Measurements from ENCODE around the gene CLDND2. TPM values are rescaled to one million over a fixed set of nuclear protein-coding genes. Genes with fewer than 3 reads are reported as not detected.
A peak's percentile ranks its signal among the peaks of the same experiment; 100 is the strongest.

The CLDND2 gene
- total and polyA plus RNA-seq, 2 of the 8 experiments (the other 6 are each of a cell fraction or from before 2014, with no cell fraction given): 0.21 to 0.56 TPM

DNA sequence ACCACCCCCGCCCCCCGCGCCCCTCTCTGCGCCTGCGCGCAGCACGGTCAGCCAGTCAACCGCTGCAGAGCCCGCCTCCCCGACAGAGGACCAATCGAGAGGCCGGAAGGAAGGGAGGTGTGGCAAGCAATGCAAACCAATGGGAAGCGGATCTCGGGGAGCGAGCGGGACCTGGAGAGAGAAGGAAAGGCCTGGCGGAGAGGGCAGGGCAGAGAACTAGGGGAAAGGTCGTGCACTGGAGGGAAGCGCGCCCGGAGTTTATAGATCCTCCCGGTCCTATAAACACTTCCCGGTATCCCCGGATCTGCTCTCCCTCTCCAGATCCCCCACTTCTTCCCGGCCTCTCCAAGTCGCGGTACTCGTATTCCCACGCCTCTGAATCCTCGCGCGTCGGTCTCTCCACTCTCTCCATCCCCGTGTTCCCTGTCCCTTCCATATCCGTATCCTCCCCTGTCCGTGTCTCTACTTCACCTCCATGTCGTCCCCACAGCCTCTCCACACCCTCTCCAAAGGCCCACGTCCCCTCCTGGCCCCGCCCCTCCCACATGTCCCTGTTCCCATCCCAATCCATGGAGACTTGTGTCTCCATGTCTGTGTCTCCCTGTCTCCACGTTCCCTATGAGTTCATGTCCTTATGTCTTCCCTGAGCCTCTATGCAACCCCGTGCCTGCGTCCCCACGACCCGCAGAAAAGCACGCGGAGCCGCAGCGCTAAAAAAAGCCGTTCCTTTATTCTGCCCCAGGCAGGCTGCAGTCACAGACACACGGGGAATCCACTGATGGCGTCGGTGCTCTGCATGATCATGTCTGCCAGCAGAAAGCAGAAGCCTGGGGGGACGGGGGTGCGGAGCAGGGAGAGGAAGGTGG, 2.2 kb downstream of the CLDND2 start (continued):
- TF ChIP-seq CHD7 (IDR thresholded peaks at IDR 0.05; ENCODE audit: insufficient replicate concordance, low read length) (no peak), KDM5A (IDR thresholded peaks at IDR 0.05; ENCODE audit: low read length) (no peak), KDM4A (IDR thresholded peaks at IDR 0.05; ENCODE audit: low read depth, low read length, severe bottlenecking) (peak; percentile 17), TAF7 (optimal IDR thresholded peaks at IDR 0.05; ENCODE audit: borderline replicate concordance, low read depth, low read length) (no peak), MAFK (IDR thresholded peaks at IDR 0.05; ENCODE audit: low read depth, low read length) (no peak), SAP30 (IDR thresholded peaks at IDR 0.05; ENCODE audit: insufficient read depth, insufficient replicate concordance, low read length) (peak; percentile 45), BACH1 (IDR thresholded peaks at IDR 0.05; ENCODE audit: low read length) (peak; percentile 34; the same call in 1 of the 2 replicates)

Data from H1 (cell line).